Measurements from ENCODE around the gene CDK11B. TPM values are rescaled to one million over a fixed set of nuclear protein-coding genes. Genes with fewer than 3 reads are reported as not detected.
"Not testable (repeated sequence)": the region's sequence is repeated elsewhere in the genome, so short reads cannot be mapped to it uniquely, and the experiment has no call there.

Gene CDK11B
- total RNA-seq, 1 experiment from 2014 or later: 30.1 TPM

DNA sequence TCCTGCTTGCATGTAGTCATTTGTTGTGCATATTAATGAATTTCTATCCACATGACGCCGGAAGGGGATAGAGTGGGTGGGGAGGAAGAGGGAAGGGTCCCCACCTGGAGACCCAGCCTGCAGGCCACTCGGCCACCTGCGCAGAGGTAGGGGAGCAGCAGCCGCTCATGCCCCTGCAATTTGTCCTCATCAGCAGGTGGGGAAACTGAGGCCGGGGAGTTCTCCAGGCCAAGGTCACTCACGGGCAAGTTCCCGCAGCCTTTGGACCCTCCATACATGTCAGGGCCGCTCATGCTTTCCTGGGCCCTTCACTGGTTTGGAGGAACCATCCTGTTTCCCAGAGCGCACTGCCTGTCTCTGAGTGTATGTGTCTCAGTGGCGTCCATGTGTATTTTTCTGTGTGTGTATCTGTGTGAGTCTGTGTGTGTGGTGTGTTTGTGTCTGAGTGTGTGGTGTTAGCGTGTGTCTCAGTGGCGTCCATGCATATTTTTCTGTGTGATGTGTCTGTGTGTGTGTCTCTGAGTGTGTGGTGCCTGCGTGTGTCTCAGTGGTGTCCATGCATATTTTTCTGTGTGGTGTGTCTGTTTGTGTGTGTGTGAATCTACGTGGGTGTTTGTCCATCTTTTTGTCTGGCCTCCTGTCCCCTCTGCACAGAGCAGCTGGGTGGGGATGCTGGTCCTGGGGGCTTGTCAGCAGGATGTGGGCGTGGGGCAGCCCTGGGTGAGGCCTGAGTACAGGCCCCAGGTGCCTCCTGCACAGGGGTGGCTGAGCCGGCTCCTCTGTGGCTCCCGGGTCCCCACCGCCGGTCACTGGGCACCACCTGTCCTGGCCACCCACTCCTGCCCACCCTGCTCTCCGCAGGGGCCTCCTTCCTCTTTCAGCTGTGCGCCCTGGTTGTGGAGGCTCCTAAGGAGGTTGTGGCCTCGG, 37.9 kb upstream of the CDK11B start:
- not testable (repeated sequence) for H3K4me1 ChIP-seq (ENCODE audit: insufficient read depth, low read length); H3K27ac ChIP-seq (ENCODE audit: insufficient read length, low read depth, low read length); H4K8ac ChIP-seq (replicated peaks; ENCODE audit: insufficient read length, low read depth, low read length); DNase-seq; H3K4me2 ChIP-seq (ENCODE audit: insufficient read depth, insufficient read length, low read length); H2BK15ac ChIP-seq (ENCODE audit: low read depth, low read length); H3K9me3 Mint-ChIP-seq; H4K5ac ChIP-seq (ENCODE audit: insufficient read length, low read depth, low read length); H3T11ph ChIP-seq (ENCODE audit: low read length); H3K9ac ChIP-seq (ENCODE audit: extremely low read depth, insufficient read length, low read length); H3K27me3 ChIP-seq (ENCODE audit: insufficient read depth, low read length); H2BK20ac ChIP-seq (ENCODE audit: low read depth, low read length, poor library complexity, severe bottlenecking); H3K4me3 Mint-ChIP-seq; H2BK5ac ChIP-seq (ENCODE audit: insufficient read length, low read length); H3K14ac ChIP-seq (ENCODE audit: insufficient read depth, low read length); H4K20me1 ChIP-seq (ENCODE audit: control insufficient read depth, insufficient read depth, insufficient read length); H3K18ac ChIP-seq (ENCODE audit: insufficient read length, low read depth, low read length); H3K4ac ChIP-seq (ENCODE audit: low read depth, low read length); H3K36me3 Mint-ChIP-seq (ENCODE audit: insufficient read depth in 1 of 3, low read depth in 3 of 3); H2AK5ac ChIP-seq (ENCODE audit: insufficient read length, low read length); H2BK12ac ChIP-seq (ENCODE audit: insufficient read length, low read depth, low read length); H3K79me2 ChIP-seq (ENCODE audit: insufficient read depth, low read length); H3K27me3 Mint-ChIP-seq (ENCODE audit: low read depth); H3K56ac ChIP-seq (ENCODE audit: insufficient read length, low read depth, low read length); H3K23me2 ChIP-seq (ENCODE audit: insufficient read length, low read depth, low read length, poor library complexity, severe bottlenecking); H3K79me1 ChIP-seq (ENCODE audit: insufficient read depth, low read depth, low read length, poor library complexity, severe bottlenecking); H3K23ac ChIP-seq (ENCODE audit: insufficient read length, low read depth, low read length); H4K91ac ChIP-seq (ENCODE audit: insufficient read length, low read depth, low read length); H3K27ac Mint-ChIP-seq; H2AFZ ChIP-seq (ENCODE audit: low read length); H3K4me1 Mint-ChIP-seq; H3K9me3 ChIP-seq (ENCODE audit: control insufficient read depth, low read depth, low read length); H2BK120ac ChIP-seq (ENCODE audit: low read depth, low read length, poor library complexity, severe bottlenecking)
- no CpG with 5 or more reads among the region's 23 CpGs for WGBS (ENCODE audit: extremely low coverage, insufficient read length, low lambda C conversion rate)

DNA sequence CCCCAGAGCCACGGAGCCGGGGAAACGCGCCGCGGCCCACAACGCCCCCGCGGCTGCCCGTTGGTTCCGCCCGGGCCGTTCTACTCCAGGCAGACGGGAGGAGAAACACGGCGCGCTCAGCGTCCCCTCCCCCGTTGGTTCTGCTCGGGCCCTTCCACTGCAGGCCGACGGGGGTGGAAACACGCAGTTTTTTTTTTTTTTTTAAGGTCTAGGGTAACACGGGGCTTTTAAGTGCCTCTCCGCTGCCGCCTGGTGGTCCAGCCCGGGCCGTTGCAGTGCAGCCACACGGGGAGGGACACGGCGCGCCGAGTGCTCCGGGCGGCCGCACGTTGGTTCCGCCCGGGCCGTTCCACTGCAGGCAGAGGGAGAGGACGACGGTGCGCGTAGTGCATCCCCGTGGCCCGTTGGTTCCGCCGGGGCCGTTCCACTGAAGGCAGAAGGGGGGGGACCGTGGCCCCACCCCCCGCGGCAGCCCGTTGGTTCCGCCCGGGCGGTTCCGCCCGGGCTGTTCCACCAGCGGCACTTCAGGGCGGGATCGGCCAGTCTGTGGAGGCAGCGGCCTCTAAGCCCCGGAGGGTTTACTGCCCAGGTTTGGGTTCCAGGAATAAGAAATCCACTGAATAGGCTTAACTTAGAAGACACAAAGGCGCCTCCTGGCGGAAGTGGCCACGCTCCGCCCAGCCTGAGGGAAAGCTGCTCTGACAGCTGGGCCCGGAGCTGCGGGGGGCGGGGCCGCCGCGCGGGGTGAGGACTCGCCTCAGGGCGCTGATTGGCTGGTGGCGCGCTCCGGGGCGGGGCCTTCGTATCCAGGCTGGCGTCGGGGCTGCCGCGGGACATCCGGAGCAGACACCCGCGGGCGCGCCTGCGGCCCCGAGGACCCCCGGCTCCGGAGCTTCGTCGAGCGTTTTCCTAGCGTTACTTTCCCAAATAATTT, 34.2 kb upstream of the CDK11B start, which contains the start of gene SLC35E2B:
SLC35E2B (minus strand) TSS at position 82 of the 934 bp plus-strand sequence. CDS start 16,096 bp downstream, outside the sequence.
- H2BK120ac ChIP-seq (ENCODE audit: low read depth, low read length, poor library complexity, severe bottlenecking); H4K91ac ChIP-seq (ENCODE audit: insufficient read length, low read depth, low read length); H3K4me1 ChIP-seq (ENCODE audit: insufficient read depth, low read length); H2BK15ac ChIP-seq (ENCODE audit: low read depth, low read length); H3K4me1 Mint-ChIP-seq; H3K27ac ChIP-seq (ENCODE audit: insufficient read length, low read depth, low read length); H3T11ph ChIP-seq (ENCODE audit: low read length); H4K20me1 ChIP-seq (ENCODE audit: control insufficient read depth, insufficient read depth, insufficient read length); H3K4ac ChIP-seq (ENCODE audit: low read depth, low read length); H4K8ac ChIP-seq (replicated peaks; ENCODE audit: insufficient read length, low read depth, low read length); H3K23ac ChIP-seq (ENCODE audit: insufficient read length, low read depth, low read length); H4K5ac ChIP-seq (ENCODE audit: insufficient read length, low read depth, low read length); H3K4me2 ChIP-seq (ENCODE audit: insufficient read depth, insufficient read length, low read length); H3K9me3 ChIP-seq (ENCODE audit: control insufficient read depth, low read depth, low read length); H2AK5ac ChIP-seq (ENCODE audit: insufficient read length, low read length); H2BK5ac ChIP-seq (ENCODE audit: insufficient read length, low read length); H2BK20ac ChIP-seq (ENCODE audit: low read depth, low read length, poor library complexity, severe bottlenecking); H3K27me3 Mint-ChIP-seq (ENCODE audit: low read depth); H2AFZ ChIP-seq (ENCODE audit: low read length); H3K56ac ChIP-seq (ENCODE audit: insufficient read length, low read depth, low read length); H3K36me3 Mint-ChIP-seq (ENCODE audit: insufficient read depth in 1 of 3, low read depth in 3 of 3); H3K27me3 ChIP-seq (ENCODE audit: insufficient read depth, low read length); H3K23me2 ChIP-seq (ENCODE audit: insufficient read length, low read depth, low read length, poor library complexity, severe bottlenecking); H3K14ac ChIP-seq (ENCODE audit: insufficient read depth, low read length); H2BK12ac ChIP-seq (ENCODE audit: insufficient read length, low read depth, low read length); H3K79me2 ChIP-seq (ENCODE audit: insufficient read depth, low read length); H3K79me1 ChIP-seq (ENCODE audit: insufficient read depth, low read depth, low read length, poor library complexity, severe bottlenecking); H3K18ac ChIP-seq (ENCODE audit: insufficient read length, low read depth, low read length); H3K9me3 Mint-ChIP-seq: not testable (repeated sequence)
- H3K4me3 Mint-ChIP-seq: peak within 1 kb of the TSS; percentile 65 to 76
- peak within 1 kb of the TSS in 1 of 3 experiments; percentile 96; a peak in 4 of 7 replicates for H3K27ac Mint-ChIP-seq
- DNase-seq: peak; percentile 79
- peak within 1 kb of the TSS; percentile 10 for H3K9ac ChIP-seq (ENCODE audit: extremely low read depth, insufficient read length, low read length)
- whole genome bisulfite sequencing (ENCODE audit: extremely low coverage, insufficient read length, low lambda C conversion rate): no CpG with 5 or more reads among the region's 98 CpGs

Data from H9 (cell line).